ENCODE data around the gene TCEA2. TPM values are rescaled to one million over a fixed set of nuclear protein-coding genes. Genes with fewer than 3 reads are reported as not detected.

Gene TCEA2
- polyA plus RNA-seq, 1 experiment, result 34.2 TPM

GRCh38 chr20:64104667-64105451, 41.9 kb downstream of the TCEA2 start:
- CTCF ChIA-PET, result no interaction called here
- TF ChIP-seq CTCF (IDR thresholded peaks at IDR 0.05; ENCODE audit: insufficient read depth, low read depth, low read length), result no peak
- Histone ChIP-seq H3K27me3 (ENCODE audit: control insufficient read depth, insufficient read depth, low read length) (peaks cover 27% of the 10 kb centered on the region), H3K36me3 (ENCODE audit: control insufficient read depth, insufficient read depth, low read length) (no peaks in the 10 kb centered on the region), H3K4me3 (ENCODE audit: low read depth, low read length) (no peak overlapping the region)
- POLR2A ChIA-PET, result no interaction called here
- no peak for DNase-seq (ENCODE audit: low read depth)

GRCh38 chr20:64105846-64106434, 42.9 kb downstream of the TCEA2 start:
- TF ChIP-seq CTCF (IDR thresholded peaks at IDR 0.05; ENCODE audit: insufficient read depth, low read depth, low read length), result no peak
- H3K4me3 ChIP-seq (ENCODE audit: low read depth, low read length), result no peak overlapping the region
- CTCF ChIA-PET, result interaction anchor here (4.2 kb wide), 1 partner anchor 14 kb away, joined by 20 read pairs; no protein-coding TSS in a partner anchor
- POLR2A ChIA-PET, result no interaction called here
- DNase-seq (ENCODE audit: low read depth), result no peak
- no peaks in the 10 kb centered on the region for H3K36me3 ChIP-seq (ENCODE audit: control insufficient read depth, insufficient read depth, low read length)
- H3K27me3 ChIP-seq (ENCODE audit: control insufficient read depth, insufficient read depth, low read length), result peaks cover 19% of the 10 kb centered on the region

- Histone ChIP-seq H3K27me3 (ENCODE audit: control insufficient read depth, insufficient read depth, low read length) (peaks cover 14% of the 10 kb centered on the region), H3K36me3 (ENCODE audit: control insufficient read depth, insufficient read depth, low read length) (no peaks in the 10 kb centered on the region), H3K4me3 (ENCODE audit: low read depth, low read length) (no peak overlapping the region)
- DNase-seq (ENCODE audit: low read depth), result no peak
- TF ChIP-seq CTCF (IDR thresholded peaks at IDR 0.05; ENCODE audit: insufficient read depth, low read depth, low read length), result no peak
- CTCF ChIA-PET, result interaction anchor here (4.2 kb wide), 1 partner anchor 14 kb away, joined by 20 read pairs; no protein-coding TSS in a partner anchor
- POLR2A ChIA-PET, result no interaction called here
Observed at GRCh38 chr20:64106435-64106961, 43.5 kb downstream of the TCEA2 start.

GRCh38 chr20:64106981-64107735, 44.2 kb downstream of the TCEA2 start, which contains the start of gene NPBWR2:
TSS of gene NPBWR2 (minus strand) at chr20:64107565. CDS start at chr20:64106831, 734 bp downstream.
- no peak for TF ChIP-seq CTCF (IDR thresholded peaks at IDR 0.05; ENCODE audit: insufficient read depth, low read depth, low read length)
- ChIA-PET POLR2A (no interaction called here), CTCF (interaction anchor here (4.2 kb wide), 1 partner anchor 13 kb away, joined by 20 read pairs; no protein-coding TSS in a partner anchor)
- Histone ChIP-seq H3K36me3 (ENCODE audit: control insufficient read depth, insufficient read depth, low read length) (no peaks in the 10 kb centered on the region), H3K27me3 (ENCODE audit: control insufficient read depth, insufficient read depth, low read length) (peaks cover 8% of the 10 kb centered on the region), H3K4me3 (ENCODE audit: low read depth, low read length) (no peak within 1 kb of the TSS)
- no peak for DNase-seq (ENCODE audit: low read depth)

Data from BJ (cell line).